B cell (primary cell): ENCODE data around the gene CISD1. TPM values are rescaled to one million over a fixed set of nuclear protein-coding genes. Genes with fewer than 3 reads are reported as not detected.

Experiments used
- polyA plus RNA-seq: library from polyadenylated mRNA; depleted of rRNA; stranded (reverse); fragments of >200 nt; gene quantifications from 2 replicates; pipeline ENCODE4 v1.2.3, GENCODE V29; 2012
- total RNA-seq, 2 donors: library from RNA; stranded (reverse); fragments of 120-200 nt in 1 of 2; gene quantifications; 1 replicate in 1 of 2; 2 replicates in 1 of 2; pipeline versions ENCODE4 v1.2.3 to v1.2.4, GENCODE V29; 2013 to 2022

CISD1 gene
- total and polyA plus RNA-seq, 2 donors (not counting 1 experiment from before 2014, with no cell fraction given): 6.6 to 7.3 TPM

Other genes with a start within 250 kb of the CISD1 start
- 8.6 and 9.2 TPM in 2 replicates for gene IPMK, start 1.3 kb upstream of the CISD1 start, total RNA-seq
- gene IPMK, start 1.3 kb upstream of the CISD1 start, polyA plus RNA-seq: 1.9 and 2.7 TPM in 2 replicates
- 12.6 and 13.5 TPM in 2 replicates for gene UBE2D1, start 65.8 kb downstream of the CISD1 start, total RNA-seq
- gene UBE2D1, start 65.8 kb downstream of the CISD1 start, polyA plus RNA-seq: 8.5 and 15.9 TPM in 2 replicates
- gene TFAM, start 116.2 kb downstream of the CISD1 start, total RNA-seq: 38.4 and 40.6 TPM in 2 replicates
- 8.2 and 13.7 TPM in 2 replicates for gene TFAM, start 116.2 kb downstream of the CISD1 start, polyA plus RNA-seq
- gene BICC1, start 243.7 kb downstream of the CISD1 start, total RNA-seq: not detected in 2 replicates
- gene BICC1, start 243.7 kb downstream of the CISD1 start, polyA plus RNA-seq: not detected in 2 replicates